HG02973 (cell line): ENCODE data around the gene GPATCH4.
"Not testable (repeated sequence)": the region's sequence is repeated elsewhere in the genome, so short reads cannot be mapped to it uniquely, and the experiment has no call there.

Experiments
- ATAC-seq: cut with Tn5 transposase; IDR thresholded peaks from one replicate; pipeline ENCODE4 v1.9.1; 2021; ENCODE audit warnings: moderate library complexity; ENCODE audit not compliant: unreplicated experiment

Gene GPATCH4

GRCh38 chr1:156581661-156582387, 19.5 kb downstream of the GPATCH4 start:
- ATAC-seq: peak; percentile 44

- no peak for ATAC-seq
Measured at GRCh38 chr1:156579472-156579871, 21.8 kb downstream of the GPATCH4 start, which contains the start of gene TTC24. TTC24 (plus strand) TSS chr1:156579723; CDS start chr1:156581365, 1,642 bp downstream.

- ATAC-seq: no peak
Measured at GRCh38 chr1:156578055-156578454, 23.2 kb downstream of the GPATCH4 start.

GRCh38 chr1:156577550-156577949, 23.7 kb downstream of the GPATCH4 start:
- ATAC-seq: no peak

- no peak for ATAC-seq
Measured at GRCh38 chr1:156574039-156574633, 27.1 kb downstream of the GPATCH4 start.

- ATAC-seq: no peak
Measured at GRCh38 chr1:156572663-156573018, 28.6 kb downstream of the GPATCH4 start.

GRCh38 chr1:156571919-156572662, 29.2 kb downstream of the GPATCH4 start, which contains the start of gene IQGAP3:
IQGAP3 (minus strand) TSS chr1:156572565; CDS start chr1:156572529, 36 bp downstream.
- ATAC-seq: peak; percentile 78

GRCh38 chr1:156571261-156571852, 29.9 kb downstream of the GPATCH4 start:
- ATAC-seq: no peak

GRCh38 chr1:156566436-156566835, 34.8 kb downstream of the GPATCH4 start:
- no peak for ATAC-seq

GRCh38 chr1:156565519-156565918, 35.8 kb downstream of the GPATCH4 start:
- ATAC-seq: no peak

GRCh38 chr1:156560585-156561163, 40.6 kb downstream of the GPATCH4 start:
- ATAC-seq: no peak

- ATAC-seq: no peak
Measured at GRCh38 chr1:156559797-156560385, 41.4 kb downstream of the GPATCH4 start.

- no peak for ATAC-seq
Measured at GRCh38 chr1:156559086-156559796, 42.0 kb downstream of the GPATCH4 start.

GRCh38 chr1:156556354-156556753, 44.9 kb downstream of the GPATCH4 start:
- no peak for ATAC-seq

GRCh38 chr1:156555715-156556114, 45.6 kb downstream of the GPATCH4 start:
- no peak for ATAC-seq

GRCh38 chr1:156554971-156555370, 46.3 kb downstream of the GPATCH4 start:
- no peak for ATAC-seq

- no peak for ATAC-seq
Measured at GRCh38 chr1:156553860-156554485, 47.3 kb downstream of the GPATCH4 start.

GRCh38 chr1:156552937-156553336, 48.3 kb downstream of the GPATCH4 start:
- ATAC-seq: not testable (repeated sequence)

GRCh38 chr1:156552518-156552917, 48.8 kb downstream of the GPATCH4 start:
- no peak for ATAC-seq

GRCh38 chr1:156551869-156552268, 49.4 kb downstream of the GPATCH4 start:
- ATAC-seq: no peak
